OCI-LY3 (cell line): ENCODE measurements around the gene ZNF611.

Experiments
- EZH2phosphoT487 ChIP-seq: fragments of 200-600 bp; shearing (Covaris generic); IDR thresholded peaks from 2 replicates; pipeline ENCODE4 v1.6.1; 2018; ENCODE audit warnings: antibody characterized with exemption, mixed run types, low read depth
- TF ChIP-seq, protein P1 (sequence below): fragments of 200-600, 300-600 bp; sonication (generic); IDR thresholded peaks from 2 replicates; pipeline ENCODE4 v1.5.1; 2014; ENCODE audit warnings: antibody characterized with exemption, low read length, low read depth

- TF ChIP-seq, protein P1, sequence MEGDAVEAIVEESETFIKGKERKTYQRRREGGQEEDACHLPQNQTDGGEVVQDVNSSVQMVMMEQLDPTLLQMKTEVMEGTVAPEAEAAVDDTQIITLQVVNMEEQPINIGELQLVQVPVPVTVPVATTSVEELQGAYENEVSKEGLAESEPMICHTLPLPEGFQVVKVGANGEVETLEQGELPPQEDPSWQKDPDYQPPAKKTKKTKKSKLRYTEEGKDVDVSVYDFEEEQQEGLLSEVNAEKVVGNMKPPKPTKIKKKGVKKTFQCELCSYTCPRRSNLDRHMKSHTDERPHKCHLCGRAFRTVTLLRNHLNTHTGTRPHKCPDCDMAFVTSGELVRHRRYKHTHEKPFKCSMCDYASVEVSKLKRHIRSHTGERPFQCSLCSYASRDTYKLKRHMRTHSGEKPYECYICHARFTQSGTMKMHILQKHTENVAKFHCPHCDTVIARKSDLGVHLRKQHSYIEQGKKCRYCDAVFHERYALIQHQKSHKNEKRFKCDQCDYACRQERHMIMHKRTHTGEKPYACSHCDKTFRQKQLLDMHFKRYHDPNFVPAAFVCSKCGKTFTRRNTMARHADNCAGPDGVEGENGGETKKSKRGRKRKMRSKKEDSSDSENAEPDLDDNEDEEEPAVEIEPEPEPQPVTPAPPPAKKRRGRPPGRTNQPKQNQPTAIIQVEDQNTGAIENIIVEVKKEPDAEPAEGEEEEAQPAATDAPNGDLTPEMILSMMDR = no peak
- no peak for TF ChIP-seq EZH2phosphoT487
Measured at GRCh38 chr19:52673014-52673413, 61.8 kb downstream of the ZNF611 start.
